CD4-positive, alpha-beta T cell treated with Interferon alpha-2 for 1 hour (primary cell): ENCODE data around the gene PCMT1.
A peak's percentile ranks its signal among the peaks of the same experiment; 100 is the strongest.
"Not testable (repeated sequence)": the region's sequence is repeated elsewhere in the genome, so short reads cannot be mapped to it uniquely, and the experiment has no call there.

ENCODE experiments used
- DNase-seq, 2 donors: peaks; one replicate each; pipeline ENCODE4 v3.0.0-alpha.2; 2020 to 2022

PCMT1 gene

GRCh38 chr6:149823013-149823412, 73.5 kb downstream of the PCMT1 start:
- no peak for DNase-seq

DNA sequence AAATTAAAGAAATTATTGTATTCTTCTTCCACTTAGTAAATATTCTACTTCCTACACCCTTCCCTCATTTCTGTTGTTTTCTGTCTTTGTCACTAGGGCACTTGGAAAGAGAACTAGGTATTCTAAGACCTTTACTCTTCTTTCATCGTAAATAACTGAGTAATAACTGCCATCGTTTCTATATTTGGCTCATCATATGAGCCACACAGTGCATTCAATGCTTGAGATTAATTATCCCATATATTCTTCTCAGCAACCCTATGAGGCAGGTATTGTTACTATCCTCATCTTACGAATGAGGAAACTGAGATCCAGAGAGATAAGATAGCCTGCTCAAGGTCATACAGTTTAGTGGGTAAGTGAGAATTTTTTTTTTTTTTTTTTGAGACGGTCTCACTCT, 75.8 kb downstream of the PCMT1 start:
- DNase-seq: no peak

DNA sequence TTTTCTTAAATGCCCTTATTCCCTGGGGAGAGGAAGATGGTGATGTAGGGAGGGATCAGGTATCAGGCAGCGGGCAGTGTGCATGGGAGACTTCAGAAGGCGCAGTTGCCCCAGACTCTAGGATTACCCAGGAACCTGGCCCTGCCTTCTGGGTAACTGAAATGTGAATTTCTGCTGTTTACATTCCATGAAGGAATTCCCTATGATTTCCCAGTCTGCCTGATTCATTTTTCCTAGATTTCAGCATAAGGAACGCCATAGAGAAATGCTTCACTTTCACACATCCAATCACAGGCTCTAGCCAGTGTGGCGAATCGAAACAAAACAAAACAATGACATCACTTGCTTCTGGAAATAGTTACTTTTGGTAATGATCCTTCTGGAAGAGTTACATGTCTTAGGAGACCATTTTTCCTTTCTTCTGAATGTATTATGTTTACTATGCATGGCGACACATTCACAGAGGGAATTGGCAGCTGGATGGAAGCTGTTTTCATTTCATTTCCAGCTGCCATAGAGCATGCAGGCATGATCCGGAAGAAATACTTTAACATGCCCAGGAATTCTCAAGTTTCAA, 81.3 kb downstream of the PCMT1 start:
- DNase-seq: no peak

GRCh38 chr6:149831308-149831820, 81.8 kb downstream of the PCMT1 start:
- DNase-seq: no peak

GRCh38 chr6:149833651-149834050, 84.1 kb downstream of the PCMT1 start:
- DNase-seq: no peak

- DNase-seq: peak; percentile 64 to 82
These were observed 85.3 kb downstream of the PCMT1 start for GRCh38 chr6:149834513-149835481.

DNA sequence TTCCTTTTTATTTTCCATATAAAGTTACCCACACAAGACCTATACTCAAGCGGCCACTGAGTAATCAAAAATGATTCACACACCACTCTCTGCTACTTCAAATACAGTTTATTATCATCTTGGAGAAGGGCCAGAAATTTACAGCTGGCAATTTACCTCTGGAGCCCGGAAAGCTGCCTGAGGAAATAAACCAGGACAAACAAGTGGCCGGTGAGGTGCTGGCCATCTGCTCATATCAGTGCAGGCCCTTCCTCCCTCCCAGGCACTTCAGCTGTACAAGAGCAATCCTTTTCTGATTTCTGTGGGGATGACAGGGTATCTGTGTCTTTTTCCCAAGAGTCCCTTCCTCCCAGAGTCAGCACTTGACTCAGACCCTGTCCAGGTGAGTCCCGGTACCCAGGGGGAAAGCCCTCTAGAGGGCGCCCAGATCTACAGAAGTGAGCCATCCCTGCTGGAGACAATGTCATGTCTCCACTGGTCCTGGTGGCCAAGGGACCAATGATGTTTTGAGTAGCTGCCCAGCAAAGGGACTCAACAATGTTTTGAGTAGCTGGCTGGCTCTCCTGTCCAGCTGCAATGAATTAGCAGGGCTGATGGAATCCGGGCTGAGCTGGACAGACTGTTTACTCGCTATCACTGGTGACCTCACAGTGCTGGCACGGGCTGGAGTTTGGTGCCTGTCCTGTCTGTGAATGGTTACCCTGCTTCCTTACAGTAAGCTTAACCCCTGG, 91.0 kb downstream of the PCMT1 start:
- DNase-seq: peak in 1 of 2 donors; percentile 43

GRCh38 chr6:149842331-149842730, 92.8 kb downstream of the PCMT1 start:
- no peak for DNase-seq

DNA sequence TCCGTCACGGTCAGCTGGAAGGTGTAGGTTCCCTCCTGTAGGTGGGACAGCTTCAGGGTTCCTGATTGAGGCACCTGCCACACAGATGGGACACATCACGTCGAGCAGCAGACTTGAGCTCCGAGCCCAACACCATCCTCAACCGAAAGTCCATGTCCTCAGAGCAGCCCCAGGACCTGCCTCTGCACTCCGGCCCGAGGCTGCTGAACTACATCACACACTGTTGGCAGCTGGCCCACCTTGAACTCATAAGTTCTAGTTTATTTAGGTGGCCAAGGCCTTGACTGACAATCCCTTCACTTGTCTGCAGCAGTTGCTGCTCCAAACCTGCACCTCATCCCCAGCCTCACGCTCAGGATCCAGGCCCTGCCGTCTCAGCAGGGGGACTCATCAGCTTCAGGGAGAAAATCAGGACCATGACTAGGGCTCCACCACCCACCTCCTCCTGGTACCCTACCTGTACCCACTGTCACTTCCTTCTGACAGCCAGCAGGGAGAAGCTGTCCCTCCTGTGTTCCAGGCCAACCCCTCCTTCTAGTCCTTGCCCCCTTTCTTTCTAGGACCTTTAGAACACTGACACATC, 93.6 kb downstream of the PCMT1 start:
- DNase-seq: no peak

- DNase-seq: not testable (repeated sequence)
These were observed 94.5 kb downstream of the PCMT1 start for GRCh38 chr6:149844036-149844435.

GRCh38 chr6:149844480-149844879, 94.9 kb downstream of the PCMT1 start:
- no peak for DNase-seq

DNA sequence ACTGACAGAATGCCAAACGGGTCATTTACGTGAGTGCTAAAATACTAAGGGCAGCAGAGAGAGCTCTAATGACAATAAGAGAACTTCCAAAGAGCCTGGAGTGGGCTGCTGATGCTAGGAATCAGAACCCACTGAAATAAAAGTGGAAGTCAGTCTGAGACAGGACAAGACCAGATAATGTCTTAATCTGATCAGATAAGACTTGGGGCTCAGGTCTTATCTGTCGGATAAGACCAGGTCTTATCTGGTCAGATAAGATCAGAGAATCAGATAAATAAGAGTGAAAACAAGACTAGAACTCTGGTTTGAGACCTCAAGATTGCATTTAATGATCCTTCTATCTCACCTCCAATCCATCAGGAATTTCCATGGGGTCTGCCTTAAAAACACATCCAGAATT, 96.0 kb downstream of the PCMT1 start:
- no peak for DNase-seq

DNA sequence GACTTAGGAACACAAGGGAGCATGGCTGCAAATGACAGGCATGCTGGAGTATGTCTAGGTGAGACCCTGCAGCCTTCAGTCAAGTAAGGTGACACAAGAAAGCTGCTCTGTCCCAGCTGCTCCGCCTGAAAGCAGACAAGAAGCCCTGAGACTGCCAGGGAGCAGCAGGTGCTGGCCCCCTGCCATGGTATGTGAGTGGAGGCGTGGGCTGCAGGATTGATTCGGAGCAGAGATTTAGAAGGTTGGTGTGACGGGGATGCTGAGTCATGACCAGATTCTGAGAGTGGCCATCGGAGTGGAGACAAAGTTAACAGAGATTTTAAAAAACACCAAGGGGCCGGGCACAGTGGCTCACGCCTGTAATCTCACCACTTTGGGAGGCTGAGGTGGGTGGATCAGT, 96.8 kb downstream of the PCMT1 start:
- no peak for DNase-seq

- DNase-seq: no peak
These were observed 98.4 kb downstream of the PCMT1 start for GRCh38 chr6:149847939-149848267.

GRCh38 chr6:149848343-149848742, 98.8 kb downstream of the PCMT1 start:
- DNase-seq: not testable (repeated sequence)

DNA sequence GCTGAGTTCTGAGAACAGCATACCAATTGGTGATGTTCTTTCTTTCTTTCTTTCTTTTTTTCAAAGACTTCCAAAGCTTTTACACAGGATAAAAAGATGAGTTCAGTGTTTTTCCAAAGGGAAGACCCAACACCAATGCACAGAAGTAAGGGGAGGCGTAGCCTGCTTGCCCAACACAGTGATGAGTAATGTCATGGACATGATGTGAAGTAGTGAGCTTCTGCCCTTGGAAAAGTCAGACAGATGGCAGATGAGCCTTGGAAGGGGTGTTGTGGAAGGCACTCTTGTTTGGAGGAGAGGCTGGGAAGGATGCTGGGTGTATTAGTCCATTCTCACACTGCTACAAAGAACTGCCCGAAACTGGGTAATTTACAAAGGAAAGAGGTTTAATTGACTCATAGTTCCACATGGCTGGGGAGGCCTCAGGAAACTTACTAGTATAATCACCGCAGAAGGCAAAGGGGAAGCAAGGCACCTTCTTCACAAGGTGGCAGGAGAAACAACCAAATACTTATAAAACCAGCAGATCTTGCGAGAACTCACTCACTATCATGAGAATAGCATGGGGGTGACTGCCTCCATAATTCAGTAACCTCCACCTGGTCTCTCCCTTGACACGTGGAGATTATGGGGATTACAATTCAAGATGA, 102.0 kb downstream of the PCMT1 start:
- no peak for DNase-seq

GRCh38 chr6:149852180-149852579, 102.6 kb downstream of the PCMT1 start:
- no peak for DNase-seq

- DNase-seq: no peak
These were observed 103.3 kb downstream of the PCMT1 start for GRCh38 chr6:149852881-149853280.

DNA sequence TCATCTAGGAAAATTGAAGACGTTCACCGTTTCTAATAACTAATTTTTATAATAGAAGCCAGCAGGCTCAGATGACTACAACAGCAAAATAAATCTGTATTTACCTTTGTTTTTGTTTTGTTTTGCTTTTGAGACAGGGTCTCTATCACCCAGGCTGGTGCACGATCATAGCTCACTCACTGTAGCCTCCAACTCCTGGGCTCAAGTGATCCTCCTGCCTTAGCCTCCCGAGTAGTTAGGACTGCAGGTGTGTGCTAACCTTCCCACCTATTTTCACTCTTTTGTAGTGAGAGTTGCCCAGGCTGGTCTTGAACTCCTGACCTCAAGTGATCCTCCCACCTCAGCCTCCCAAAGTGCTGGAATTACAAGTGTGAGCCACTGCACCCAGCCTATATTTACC, 104.5 kb downstream of the PCMT1 start:
- not testable (repeated sequence) for DNase-seq

DNA sequence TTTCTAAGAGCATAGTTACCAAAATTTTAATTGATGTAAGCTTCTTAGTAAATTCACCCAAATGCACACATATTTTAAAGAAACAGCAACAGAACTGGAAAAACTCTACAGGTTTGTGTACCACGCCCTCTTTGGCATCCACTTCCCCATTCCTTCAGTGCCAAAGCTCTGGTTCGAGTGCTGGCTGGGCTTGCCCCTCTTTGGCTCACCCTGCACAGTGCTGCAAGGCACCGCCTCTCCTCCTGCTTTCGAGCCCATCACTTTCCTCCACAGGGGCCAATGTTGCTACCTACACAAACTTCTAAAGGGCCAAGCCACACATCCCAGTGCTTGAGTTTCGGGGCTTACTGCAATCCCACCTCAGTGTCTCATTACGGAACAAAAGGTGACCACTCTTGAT, 105.0 kb downstream of the PCMT1 start:
- DNase-seq: no peak

DNA sequence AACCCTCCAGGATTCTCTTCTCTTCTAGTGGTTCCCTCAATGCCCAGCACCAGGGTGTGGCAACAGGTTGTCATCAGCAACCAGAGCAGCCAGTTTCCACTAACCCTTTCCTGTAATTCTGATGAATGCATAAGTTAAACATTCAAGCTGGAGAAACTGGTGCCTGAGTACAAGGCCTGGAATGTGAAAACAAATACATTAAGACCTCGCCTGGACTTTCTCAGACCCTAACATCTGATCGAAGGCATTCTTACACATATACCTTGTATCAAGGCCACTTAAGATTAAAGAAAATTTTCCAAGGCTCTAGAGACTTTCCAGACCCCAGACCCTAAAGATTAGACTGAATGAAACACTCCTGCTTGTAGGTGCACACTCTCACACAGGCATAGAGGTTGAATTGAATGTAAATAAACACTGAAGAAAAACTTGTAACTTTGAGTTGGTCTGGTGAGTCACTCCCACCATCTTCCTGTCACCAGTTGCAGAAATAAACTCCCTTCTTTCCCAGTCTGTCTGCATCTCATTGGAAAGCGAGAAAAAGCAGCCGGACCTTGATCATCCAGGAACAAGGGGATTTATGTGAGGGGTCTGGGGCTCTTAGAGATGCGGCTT, 105.6 kb downstream of the PCMT1 start:
- DNase-seq: no peak

- DNase-seq: no peak
These were observed 106.2 kb downstream of the PCMT1 start for GRCh38 chr6:149855741-149856140.
